Lung (tissue), 16 donors: ENCODE results near the gene MINK1. TPM values are rescaled to one million over a fixed set of nuclear protein-coding genes. Genes with fewer than 3 reads are reported as not detected.

Experiments
- ATAC-seq: fragments of 200-7000 bp; cut with Tn5 transposase; one replicate; pipeline ENCODE4 v1.9.1; 2020; ENCODE audit warnings: moderate number of reproducible peaks; ENCODE audit not compliant: insufficient read depth, low FRiP score
- DNase-seq, 3 donors: peaks; one replicate each; pipeline ENCODE4 v3.0.0-alpha.2; 2013 to 2017
- H3K27ac ChIP-seq, 2 donors: one replicate each; pipeline ENCODE4 v1.5.1; 2013; ENCODE audit warnings: mild to moderate bottlenecking in 2 of 2, moderate library complexity in 2 of 2, control low read depth in 1 of 2, inconsistent platforms in 1 of 2, low read depth in 1 of 2, low read length in 1 of 2
- H3K27me3 ChIP-seq, 3 donors: one replicate each; pipeline ENCODE4 v1.5.1; 2013; ENCODE audit warnings: low read length in 2 of 3; ENCODE audit not compliant: control insufficient read depth in 3 of 3, insufficient read depth in 3 of 3
- H3K36me3 ChIP-seq, 4 donors: one replicate each; pipeline ENCODE4 v1.5.1; 2013; ENCODE audit warnings: low read length in 4 of 4, mild to moderate bottlenecking in 1 of 4, moderate library complexity in 1 of 4; ENCODE audit not compliant: control insufficient read depth in 4 of 4, insufficient read depth in 4 of 4
- H3K4me1 ChIP-seq, 5 donors: one replicate each; pipeline ENCODE4 v1.5.1; 2013; ENCODE audit warnings: low read length in 5 of 5, mild to moderate bottlenecking in 2 of 5, moderate library complexity in 1 of 5; ENCODE audit not compliant: control insufficient read depth in 5 of 5, insufficient read depth in 5 of 5
- H3K4me3 ChIP-seq: one replicate; pipeline ENCODE4 v1.5.1; 2013; ENCODE audit warnings: mild to moderate bottlenecking, control low read depth, moderate library complexity
- H3K9ac ChIP-seq, 2 donors: one replicate each; pipeline ENCODE4 v1.5.1; 2013; ENCODE audit warnings: low read length in 2 of 2, control low read depth in 1 of 2; ENCODE audit not compliant: insufficient read depth in 1 of 2
- H3K9me3 ChIP-seq, 4 donors: one replicate each; pipeline ENCODE4 v1.5.1; 2013; ENCODE audit warnings: low read length in 3 of 4, mild to moderate bottlenecking in 1 of 4, moderate library complexity in 1 of 4; ENCODE audit not compliant: control insufficient read depth in 4 of 4, insufficient read depth in 3 of 4
- CTCF ChIP-seq: IDR thresholded peaks from 2 replicates; pipeline ENCODE4 v1.5.1; 2012; ENCODE audit warnings: mild to moderate bottlenecking; ENCODE audit errors: control extremely low read depth, extremely low read depth
- WGBS, 2 donors: extraction: QIAGEN DNeasy Blood & Tissue Kit; methylation state at CpG; one replicate each; pipeline ENCODE4 v1.1.7; 2013; 5-methylcytosine and 5-hydroxymethylcytosine counted together
- long read RNA-seq, 5 donors: transcript quantifications; one replicate each; lab custom pipeline, GENCODE V29; 2026
- polyA plus RNA-seq, 2 donors: library from polyadenylated mRNA; stranded (reverse); fragments of 200-250 nt; gene quantifications; one replicate each; pipeline ENCODE4 v1.2.1, GENCODE V29; 2013
- total RNA-seq, 2 donors: library from RNA; depleted of rRNA in 1 of 2; stranded (reverse); fragments of >200 nt in 1 of 2; gene quantifications; one replicate each; pipeline ENCODE4 v1.2.1, GENCODE V29; 2014 to 2021
- donor health status: control.
- donor health status: control.
- donor health status: Bipolar disorder and iron deficiency.
- donor health status: healthy.
- donor health status: DM: yes; HTN: yes; CAD: no.

MINK1 gene
- 10 to 100 TPM; 39.2 to 95.4 TPM for total RNA-seq
- polyA plus RNA-seq: 10 to 100 TPM; 36.5 to 62.8 TPM
- long read RNA-seq, donor 1: 0 reads
- long read RNA-seq, donor 2, partial matches to known transcripts: 0 of 1 reads
- long read RNA-seq, donor 2, other reads (novel, unspliced or antisense): 0 of 1 reads
- long read RNA-seq, donor 3: 0 reads
- long read RNA-seq, donor 4, partial matches to known transcripts: 11 of 11 reads
- long read RNA-seq, donor 4, other reads (novel, unspliced or antisense): 0 of 11 reads
- long read RNA-seq, donor 5: 0 reads

DNA sequence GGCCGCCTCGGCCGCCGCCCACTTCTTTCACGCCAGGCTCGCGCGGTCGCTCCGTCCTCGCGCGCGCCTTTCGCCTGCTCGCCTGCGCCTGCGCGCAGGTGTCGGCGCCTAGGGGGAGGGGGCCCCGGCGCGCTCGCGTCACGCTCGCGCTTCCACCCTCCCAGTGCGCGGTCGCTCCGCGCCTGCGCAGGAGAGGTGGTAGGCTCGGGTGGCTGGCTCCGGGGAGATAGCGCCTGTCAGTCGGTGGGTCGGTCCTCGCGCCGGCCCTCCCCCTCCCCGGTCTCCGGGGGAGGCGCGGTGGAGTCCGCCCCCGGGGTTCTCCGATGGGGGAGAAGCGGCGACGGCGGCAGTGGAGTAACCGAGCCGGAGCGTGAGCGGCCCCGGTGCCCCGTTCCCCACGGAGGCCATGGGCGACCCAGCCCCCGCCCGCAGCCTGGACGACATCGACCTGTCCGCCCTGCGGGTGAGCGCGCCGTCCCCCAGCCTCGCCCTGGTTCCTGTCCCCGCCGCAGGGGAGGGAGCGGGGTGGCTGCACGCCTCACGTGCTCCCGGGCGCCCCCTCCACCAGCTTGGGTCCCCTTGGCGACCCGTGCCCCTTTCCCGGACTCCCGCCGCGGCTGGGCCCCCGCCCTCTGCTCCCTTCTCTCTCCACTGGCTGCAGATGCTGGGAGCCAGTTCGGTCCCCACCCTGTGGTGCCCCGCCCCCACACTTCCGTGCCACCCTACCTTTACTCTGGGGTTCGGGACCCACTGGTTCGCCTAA, at the start of gene MINK1:
Gene MINK1, plus strand, starts transcription at position 163 of the 763 bp plus-strand sequence. Its CDS starts 244 bp downstream, at position 407.
- ATAC-seq (peak; percentile 97), DNase-seq (peak; percentile 93 to 98 (median 94))
- Histone ChIP-seq H3K9me3 (no peaks in the 10 kb centered on the region), H3K4me1 (peaks cover 5 to 38% (median 15%) of the 10 kb centered on the region in 5 donors), H3K27ac (peak within 1 kb of the TSS; percentile 79 to 84), H3K4me3 (peak within 1 kb of the TSS; percentile 72), H3K9ac (peak within 1 kb of the TSS; percentile 65 to 79), H3K36me3 (no peaks in the 10 kb centered on the region), H3K27me3 (no peaks in the 10 kb centered on the region)
- no peak for TF ChIP-seq CTCF
- 1% methylated on average over 46 to 91 of the region's 91 CpGs for WGBS, 2 donors

GRCh38 chr17:4785311-4786105, 47.6 kb upstream of the MINK1 start:
- peaks cover 0 to 47% (median 33%) of the 10 kb centered on the region in 3 donors for H3K27me3 ChIP-seq
- H3K9ac ChIP-seq: no peak overlapping the region
- H3K4me1 ChIP-seq: peaks cover 4 to 32% (median 14%) of the 10 kb centered on the region in 5 donors

GRCh38 chr17:4786106-4786511, 47.0 kb upstream of the MINK1 start, which contains the start of gene VMO1:
Gene VMO1 (minus strand): TSS chr17:4786364. CDS start chr17:4786352, 12 bp downstream.
- no peak for TF ChIP-seq CTCF
- Histone ChIP-seq H3K4me3 (no peak within 1 kb of the TSS), H3K9ac (no peak within 1 kb of the TSS), H3K27me3 (peaks cover 0 to 44% (median 33%) of the 10 kb centered on the region in 3 donors), H3K4me1 (peaks cover 4 to 33% (median 17%) of the 10 kb centered on the region in 5 donors), H3K27ac (no peak within 1 kb of the TSS), H3K9me3 (peaks cover 0 to 2% (median 0%) of the 10 kb centered on the region in 4 donors), H3K36me3 (no peaks in the 10 kb centered on the region)
- DNase-seq (no peak), ATAC-seq (no peak)
- 6 to 8% methylated on average over 24 of the region's 24 CpGs for WGBS, 2 donors

More at GRCh38 chr17:4785311-4786105, 47.6 kb upstream of the MINK1 start:
- WGBS, 2 donors: 7 to 12% methylated on average over 55 to 61 of the region's 61 CpGs
- no peak overlapping the region for H3K27ac ChIP-seq
- no peak for TF ChIP-seq CTCF
- H3K9me3 ChIP-seq: peaks cover 0 to 2% (median 0%) of the 10 kb centered on the region in 4 donors
- DNase-seq: no peak
- H3K36me3 ChIP-seq: no peaks in the 10 kb centered on the region
- H3K4me3 ChIP-seq: no peak overlapping the region
- ATAC-seq: no peak
